Prostate gland (tissue), 2 donors: ENCODE data around the gene FTSJ3.

Source experiments
- POLR2A ChIP-seq: fragments of 450-650 bp; IDR thresholded peaks from one replicate; pipeline ENCODE4 v1.6.1; 2016; ENCODE audit warnings: antibody characterized with exemption, mild to moderate bottlenecking
- POLR2AphosphoS5 ChIP-seq: sonication (generic); formaldehyde crosslinking; IDR thresholded peaks from one replicate; pipeline ENCODE4 v1.6.1; 2017; ENCODE audit warnings: antibody characterized with exemption
- TF ChIP-seq, protein P1 (sequence below), 4 experiments: fragments of 200-600 bp in 2 of 4; fragments of 450-650 bp in 2 of 4; sonication (generic) in 2 of 4; IDR thresholded peaks; 1 replicate in 3 of 4; 2 replicates in 1 of 4; pipeline ENCODE4 v1.5.1; 2016 to 2019; ENCODE audit warnings: antibody characterized with exemption in 4 of 4, mild to moderate bottlenecking in 2 of 4, moderate library complexity in 2 of 4

DNA sequence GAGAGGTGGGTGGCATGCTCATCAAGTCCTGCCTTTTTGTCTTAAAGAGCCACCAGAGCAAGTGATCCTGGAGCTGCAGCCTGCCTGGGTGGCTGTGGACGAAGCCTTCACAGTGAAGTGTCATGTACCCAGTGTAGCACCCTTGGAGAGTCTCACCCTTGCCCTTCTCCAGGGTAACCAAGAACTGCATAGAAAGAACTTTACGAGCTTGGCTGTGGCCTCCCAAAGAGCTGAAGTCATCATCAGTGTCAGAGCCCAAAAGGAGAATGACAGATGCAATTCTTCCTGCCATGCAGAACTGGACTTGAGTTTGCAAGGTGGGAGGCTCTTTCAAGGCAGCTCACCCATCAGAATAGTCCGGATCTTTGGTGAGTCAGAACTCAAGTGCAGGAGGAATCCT lies 31.8 kb upstream of the FTSJ3 start:
- TF ChIP-seq, protein P1, sequence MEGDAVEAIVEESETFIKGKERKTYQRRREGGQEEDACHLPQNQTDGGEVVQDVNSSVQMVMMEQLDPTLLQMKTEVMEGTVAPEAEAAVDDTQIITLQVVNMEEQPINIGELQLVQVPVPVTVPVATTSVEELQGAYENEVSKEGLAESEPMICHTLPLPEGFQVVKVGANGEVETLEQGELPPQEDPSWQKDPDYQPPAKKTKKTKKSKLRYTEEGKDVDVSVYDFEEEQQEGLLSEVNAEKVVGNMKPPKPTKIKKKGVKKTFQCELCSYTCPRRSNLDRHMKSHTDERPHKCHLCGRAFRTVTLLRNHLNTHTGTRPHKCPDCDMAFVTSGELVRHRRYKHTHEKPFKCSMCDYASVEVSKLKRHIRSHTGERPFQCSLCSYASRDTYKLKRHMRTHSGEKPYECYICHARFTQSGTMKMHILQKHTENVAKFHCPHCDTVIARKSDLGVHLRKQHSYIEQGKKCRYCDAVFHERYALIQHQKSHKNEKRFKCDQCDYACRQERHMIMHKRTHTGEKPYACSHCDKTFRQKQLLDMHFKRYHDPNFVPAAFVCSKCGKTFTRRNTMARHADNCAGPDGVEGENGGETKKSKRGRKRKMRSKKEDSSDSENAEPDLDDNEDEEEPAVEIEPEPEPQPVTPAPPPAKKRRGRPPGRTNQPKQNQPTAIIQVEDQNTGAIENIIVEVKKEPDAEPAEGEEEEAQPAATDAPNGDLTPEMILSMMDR (IDR thresholded peaks at IDR 0.05): no peak
- TF ChIP-seq POLR2A: no peak
- no peak for TF ChIP-seq POLR2AphosphoS5
